ENCODE measurements around the gene CAD.

CAD gene

GRCh38 chr2:27284996-27285395 is 67.8 kb downstream of the CAD start:
- DNase-seq, result no peak

- DNase-seq, result no peak
These were observed 68.3 kb downstream of the CAD start for GRCh38 chr2:27285481-27285880.

GRCh38 chr2:27288610-27289009 is 71.4 kb downstream of the CAD start:
- no peak for DNase-seq

- no peak for DNase-seq
These were observed 73.4 kb downstream of the CAD start for GRCh38 chr2:27290549-27290948.

DNA sequence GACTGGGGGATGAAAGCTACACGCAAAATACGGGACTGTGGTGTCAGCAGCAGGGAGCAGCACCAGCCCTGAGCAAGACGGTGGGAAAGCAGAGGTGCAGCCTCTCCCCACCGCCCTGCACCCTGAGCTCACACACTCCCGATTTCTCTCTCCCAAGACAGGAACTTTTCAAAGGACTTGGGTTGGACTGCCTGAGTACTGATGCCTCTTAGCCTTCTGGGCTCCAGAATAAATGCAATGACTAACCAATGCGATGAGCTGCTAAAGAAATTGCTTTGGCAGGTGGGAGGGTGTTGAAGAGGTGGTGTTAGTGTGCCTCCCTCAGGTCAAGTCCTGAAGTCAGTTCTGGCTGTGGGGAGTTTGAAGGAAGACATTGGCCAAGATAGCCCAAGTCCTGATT is 74.7 kb downstream of the CAD start:
- no peak for DNase-seq
